H1 (cell line): Measurements from ENCODE around the gene TLR2. TPM values are rescaled to one million over a fixed set of nuclear protein-coding genes. Genes with fewer than 3 reads are reported as not detected.

Source experiments
- CTCF ChIA-PET: fragments of 300-600 bp; sonication (Branson Sonifier 250); formaldehyde crosslinking; loops from one replicate; lab custom pipeline; 2021; ENCODE audit not compliant: partially characterized antibody; lab: Charles Lee
- POLR2A ChIA-PET: fragments of 300-600 bp; sonication (Branson Sonifier 250); formaldehyde crosslinking; loops from one replicate; lab custom pipeline; 2021; ENCODE audit warnings: inconsistent platforms; ENCODE audit not compliant: partially characterized antibody; lab: Charles Lee
- DNase-seq, 2 experiments: peaks; one replicate each; pipeline versions ENCODE4 v3.0.0 to v3.0.0-alpha.2; 2010 to 2022; ENCODE audit warnings: low spot score in 2 of 2, low read depth in 1 of 2, mixed read lengths in 1 of 2
- FAIRE-seq: peaks from 2 replicates; lab custom pipeline; 2011; peaks lifted over from hg19 to GRCh38; lab: Jason Lieb, UNC
- H2AFZ ChIP-seq: 2 replicates; pipeline ENCODE4 v1.8.1; 2012; ENCODE audit warnings: low read length, inconsistent platforms
- H2AK5ac ChIP-seq: 2 replicates; pipeline ENCODE4 v1.6.1; 2013; ENCODE audit warnings: low read depth, low read length
- H2BK120ac ChIP-seq: replicated peaks from 2 replicates; pipeline ENCODE3; 2013; ENCODE audit warnings: low read depth, low read length, inconsistent platforms
- H2BK12ac ChIP-seq: 2 replicates; pipeline ENCODE4 v1.6.1; 2013; ENCODE audit warnings: low read depth, low read length
- H2BK15ac ChIP-seq: 2 replicates; pipeline ENCODE4 v1.6.1; 2013; ENCODE audit warnings: low read length
- H2BK20ac ChIP-seq: 2 replicates; pipeline ENCODE4 v1.6.1; 2013; ENCODE audit warnings: low read length
- H2BK5ac ChIP-seq: 2 replicates; pipeline ENCODE4 v1.6.1; 2013; ENCODE audit warnings: low read depth, low read length
- H3K14ac ChIP-seq: 2 replicates; pipeline ENCODE4 v1.6.1; 2013; ENCODE audit warnings: inconsistent platforms; ENCODE audit not compliant: insufficient read length
- H3K18ac ChIP-seq: 2 replicates; pipeline ENCODE4 v1.6.1; 2013; ENCODE audit warnings: low read length; ENCODE audit errors: extremely low read depth
- H3K23ac ChIP-seq: 2 replicates; pipeline ENCODE4 v1.6.1; 2013; ENCODE audit warnings: inconsistent platforms; ENCODE audit not compliant: insufficient read length
- H3K23me2 ChIP-seq: 2 replicates; pipeline ENCODE4 v1.6.1; 2013; ENCODE audit warnings: low read depth, low read length
- H3K27ac ChIP-seq: 2 replicates; pipeline ENCODE4 v1.6.1; 2011; ENCODE audit warnings: low read depth, low read length, inconsistent platforms
- H3K27me3 ChIP-seq, 4 experiments: replicated peaks in 1 of 4; 1 replicate in 1 of 4; 2 replicates in 3 of 4; pipeline versions ENCODE4 v1.6.1 to v1.8.1; 2011 to 2013; ENCODE audit warnings: low read length in 3 of 4, mild to moderate bottlenecking in 3 of 4, inconsistent platforms in 2 of 4, mixed read lengths in 2 of 4, moderate library complexity in 1 of 4; ENCODE audit not compliant: control insufficient read depth in 3 of 4, insufficient read depth in 3 of 4; ENCODE audit errors: extremely low read depth in 1 of 4
- H3K36me3 ChIP-seq, 4 experiments: 2 replicates each; pipeline versions ENCODE4 v1.6.1 to v1.8.1; 2011 to 2013; ENCODE audit warnings: mild to moderate bottlenecking in 4 of 4, low read length in 3 of 4, moderate library complexity in 2 of 4, control low read depth in 1 of 4, inconsistent platforms in 1 of 4; ENCODE audit not compliant: insufficient read depth in 4 of 4, control insufficient read depth in 2 of 4
- H3K4ac ChIP-seq: replicated peaks from 2 replicates; pipeline ENCODE3; 2013; ENCODE audit warnings: low read length, low read depth, mixed read lengths, inconsistent platforms; ENCODE audit not compliant: insufficient read length
- H3K4me1 ChIP-seq, 4 experiments: replicated peaks in 1 of 4; 1 replicate in 1 of 4; 2 replicates in 3 of 4; pipeline versions ENCODE4 v1.6.1 to v1.8.1; 2011 to 2013; ENCODE audit warnings: low read length in 3 of 4, inconsistent platforms in 2 of 4, mixed read lengths in 1 of 4; ENCODE audit not compliant: insufficient read depth in 4 of 4, control insufficient read depth in 3 of 4
- H3K4me2 ChIP-seq, 2 experiments: 2 replicates each; pipeline versions ENCODE4 v1.6.1 to v1.8.1; 2011 to 2013; ENCODE audit warnings: low read depth in 2 of 2, low read length in 2 of 2, control low read depth in 1 of 2, inconsistent platforms in 1 of 2, mild to moderate bottlenecking in 1 of 2; ENCODE audit not compliant: insufficient read depth in 1 of 2
- H3K4me3 ChIP-seq, 4 experiments: fragments of 200-600, 300-600 bp in 1 of 4; sonication (generic), shearing (Covaris generic), sonication (Bioruptor Twin) in 1 of 4; 2 replicates each; pipeline versions ENCODE4 v1.5.1 to v1.8.1; 2011 to 2016; ENCODE audit warnings: low read length in 4 of 4, low read depth in 3 of 4, control low read depth in 2 of 4, inconsistent platforms in 2 of 4, mild to moderate bottlenecking in 2 of 4, mixed read lengths in 1 of 4, moderate library complexity in 1 of 4; ENCODE audit not compliant: insufficient read depth in 2 of 4; ENCODE audit errors: extremely low read depth in 1 of 4
- H3K56ac ChIP-seq: replicated peaks from 2 replicates; pipeline ENCODE3; 2013; ENCODE audit warnings: low read depth, mild to moderate bottlenecking, mixed read lengths, low read length, inconsistent platforms; ENCODE audit not compliant: insufficient read length
- H3K79me1 ChIP-seq: 2 replicates; pipeline ENCODE4 v1.6.1; 2013; ENCODE audit warnings: low read depth, low read length, control low read depth
- H3K79me2 ChIP-seq, 2 experiments: 2 replicates each; pipeline versions ENCODE4 v1.6.1 to v1.8.1; 2012 to 2013; ENCODE audit warnings: low read length in 2 of 2, mild to moderate bottlenecking in 2 of 2, inconsistent platforms in 1 of 2; ENCODE audit not compliant: insufficient read depth in 2 of 2, control insufficient read depth in 1 of 2
- H3K9ac ChIP-seq, 4 experiments: replicated peaks in 1 of 4; 1 replicate in 1 of 4; 2 replicates in 3 of 4; pipeline versions ENCODE4 v1.6.1 to v1.8.1; 2011 to 2013; ENCODE audit warnings: low read depth in 3 of 4, low read length in 3 of 4, control low read depth in 2 of 4, mild to moderate bottlenecking in 2 of 4, moderate library complexity in 2 of 4, inconsistent platforms in 1 of 4; ENCODE audit errors: extremely low read depth in 1 of 4
- H3K9me3 ChIP-seq, 2 experiments: 2 replicates each; pipeline versions ENCODE4 v1.6.1 to v1.8.1; 2012 to 2013; ENCODE audit warnings: mild to moderate bottlenecking in 2 of 2, moderate library complexity in 2 of 2, control low read depth in 1 of 2, inconsistent platforms in 1 of 2, low read depth in 1 of 2, low read length in 1 of 2, mixed read lengths in 1 of 2; ENCODE audit not compliant: insufficient read depth in 2 of 2
- H4K20me1 ChIP-seq, 2 experiments: replicated peaks in 1 of 2; 2 replicates each; pipeline versions ENCODE3 to v1.8.1; 2011 to 2013; ENCODE audit warnings: inconsistent platforms in 2 of 2, low read length in 2 of 2, mild to moderate bottlenecking in 1 of 2; ENCODE audit not compliant: insufficient read depth in 2 of 2, control insufficient read depth in 1 of 2
- H4K5ac ChIP-seq: 2 replicates; pipeline ENCODE4 v1.6.1; 2013; ENCODE audit warnings: low read length, low read depth, mixed read lengths, inconsistent platforms; ENCODE audit not compliant: insufficient read length
- H4K8ac ChIP-seq: 2 replicates; pipeline ENCODE4 v1.8.0; 2013; ENCODE audit warnings: mild to moderate bottlenecking, moderate library complexity, low read length, inconsistent platforms; ENCODE audit not compliant: insufficient read depth; ENCODE audit errors: extremely low read depth
- H4K91ac ChIP-seq: replicated peaks from 2 replicates; pipeline ENCODE3; 2013; ENCODE audit warnings: low read length, mixed read lengths, inconsistent platforms; ENCODE audit not compliant: insufficient read length
- ASH2L ChIP-seq: fragments of 200-600, 300-600 bp; sonication (generic); IDR thresholded peaks from one replicate; pipeline ENCODE4 v1.7.1; 2017; ENCODE audit warnings: low read length
- CTCF ChIP-seq, 3 experiments: IDR thresholded peaks; 1 replicate in 2 of 3; 2 replicates in 1 of 3; pipeline versions ENCODE4 v1.5.1 to v1.6.1; 2011; ENCODE audit warnings: low read length in 3 of 3, mild to moderate bottlenecking in 3 of 3, inconsistent platforms in 2 of 3, low read depth in 1 of 3, moderate library complexity in 1 of 3; ENCODE audit not compliant: insufficient read depth in 1 of 3; ENCODE audit errors: control extremely low read depth in 1 of 3
- GABPA ChIP-seq: IDR thresholded peaks from 2 replicates; pipeline ENCODE4 v1.6.1; 2011; ENCODE audit warnings: mild to moderate bottlenecking, low read length, moderate library complexity, borderline replicate concordance; ENCODE audit not compliant: insufficient read depth
- KDM1A ChIP-seq: fragments of 200-600, 300-600 bp; sonication (generic); IDR thresholded peaks from 2 replicates; pipeline ENCODE4 v1.7.1; 2016; ENCODE audit warnings: mild to moderate bottlenecking, low read length, borderline replicate concordance
- RFX5 ChIP-seq: IDR thresholded peaks from 2 replicates; pipeline ENCODE4 v1.6.1; 2011; ENCODE audit warnings: low read depth, low read length, improper control_type of control experiment, borderline replicate concordance
- SIN3A ChIP-seq, 2 experiments: IDR thresholded peaks in 1 of 2; conservative IDR thresholded peaks in 1 of 2; 2 replicates each; pipeline ENCODE4 v1.6.1; 2011 to 2012; ENCODE audit warnings: low read length in 2 of 2, improper control_type of control experiment in 1 of 2, low read depth in 1 of 2, mild to moderate bottlenecking in 1 of 2
- SIX5 ChIP-seq: IDR thresholded peaks from 2 replicates; pipeline ENCODE4 v1.6.1; 2011; ENCODE audit warnings: mild to moderate bottlenecking, low read depth, low read length
- TBP ChIP-seq: IDR thresholded peaks from 2 replicates; pipeline ENCODE4 v1.6.1; 2011; ENCODE audit warnings: low read depth, low read length, improper control_type of control experiment
- USF2 ChIP-seq: IDR thresholded peaks from 2 replicates; pipeline ENCODE4 v1.6.1; 2011; ENCODE audit warnings: low read length, improper control_type of control experiment
- WGBS, 2 experiments: shearing (Covaris generic) in 1 of 2; methylation state at CpG; one replicate each; pipeline versions ENCODE4 v1.1.6 to v1.1.7; 2013 to 2015; ENCODE audit warnings: low lambda C conversion rate in 2 of 2, mixed read lengths in 2 of 2, inconsistent platforms in 1 of 2, low coverage in 1 of 2, missing lambda C conversion rate in 1 of 2; ENCODE audit not compliant: insufficient replicate concordance in 2 of 2, insufficient coverage in 1 of 2, insufficient read length in 1 of 2; ENCODE audit errors: extremely low coverage in 1 of 2, missing lambda C conversion rate in 1 of 2; 5-methylcytosine and 5-hydroxymethylcytosine counted together
- polyA plus RNA-seq, 7 experiments: library from polyadenylated mRNA; depleted of rRNA in 3 of 7; stranded (reverse) in 5 of 7; unstranded in 2 of 7; fragments of >200 nt in 5 of 7; fragments of 200-250 nt in 2 of 7; gene quantifications; 1 replicate in 5 of 7; 2 replicates in 1 of 7; 4 replicates in 1 of 7; pipeline versions ENCODE4 v1.2.1 to v1.2.3, GENCODE V29; 2011 to 2013; ENCODE audit warnings: missing spikeins in 2 of 7, mixed read lengths in 2 of 7
- total RNA-seq: library from RNA; stranded (reverse); fragmentation: NEBNext Ultra II Directional; extraction: Animal tissue kit (Norgen Biotek cat#: 25700); gene quantifications from 2 replicates; pipeline ENCODE4 v1.2.1, GENCODE V29; 2021

TLR2 gene
- total and polyA plus RNA-seq, 2 of the 8 experiments (the other 6 are each of a cell fraction or from before 2014, with no cell fraction given): 1.3 TPM

GRCh38 chr4:153646261-153646660, 37.8 kb upstream of the TLR2 start:
- no peaks in the 10 kb centered on the region for H3K79me1 ChIP-seq
- no peaks in the 10 kb centered on the region for H3K27me3 ChIP-seq
- peaks cover 0 to 5% (median under 1%) of the 10 kb centered on the region in 4 experiments; a peak in 1 of 7 replicates for H3K4me1 ChIP-seq
- H3K9ac ChIP-seq: no peak overlapping the region
- H4K8ac ChIP-seq: no peak overlapping the region
- 81% methylated on average over 1 of the region's 1 CpG; no CpG with 5 or more reads in 1 of the 2 experiments for WGBS, 2 experiments
- no peak overlapping the region for H3K4ac ChIP-seq
- H3K36me3 ChIP-seq: no peaks in the 10 kb centered on the region
- H4K91ac ChIP-seq: no peak overlapping the region
- H2BK120ac ChIP-seq: no peak overlapping the region
- no peak overlapping the region for H3K18ac ChIP-seq
- H2BK5ac ChIP-seq: no peak overlapping the region
- H2AK5ac ChIP-seq: no peak overlapping the region
- no peaks in the 10 kb centered on the region for H4K20me1 ChIP-seq
- ChIA-PET POLR2A (no interaction called here), CTCF (interaction anchor here (0.7 to 9.6 kb wide), 3 partner anchors 14 to 932 kb away, joined by 4 to 142 read pairs (median 10); partner anchors contain the start of gene TLR2)
- no peaks in the 10 kb centered on the region for H3K79me2 ChIP-seq
- H3K9me3 ChIP-seq: peaks cover 0 to 3% of the 10 kb centered on the region in 2 experiments; a peak in 1 of 4 replicates
- FAIRE-seq (no peak), DNase-seq (no peak)
- H4K5ac ChIP-seq: no peak overlapping the region
- H3K56ac ChIP-seq: no peak overlapping the region
- H3K14ac ChIP-seq: no peak overlapping the region
- H2BK15ac ChIP-seq: no peak overlapping the region
- no peak overlapping the region for H3K4me2 ChIP-seq
- H3K27ac ChIP-seq: no peak overlapping the region
- H2AFZ ChIP-seq: no peak overlapping the region
- no peak overlapping the region for H2BK20ac ChIP-seq
- H3K23me2 ChIP-seq: no peaks in the 10 kb centered on the region
- no peak overlapping the region for H2BK12ac ChIP-seq
- H3K23ac ChIP-seq: no peak overlapping the region
- H3K4me3 ChIP-seq: no peak overlapping the region
- TF ChIP-seq USF2 (no peak), CTCF (IDR thresholded peaks at IDR 0.05; ENCODE audit: control extremely low read depth in 1 of 3, insufficient read depth in 1 of 3, low read depth in 1 of 3, low read length in 3 of 3) (no peak), SIX5 (no peak), ASH2L (no peak), KDM1A (no peak), GABPA (no peak), SIN3A (conservative IDR thresholded peaks at IDR 0.05 in 1 of 2, IDR thresholded peaks at IDR 0.05 in 1 of 2; ENCODE audit: low read depth in 1 of 2, low read length in 2 of 2) (no peak), TBP (no peak), RFX5 (no peak)
